Subcutaneous adipose tissue (tissue), 4 donors: ENCODE results near the gene SPINDOC. TPM values are rescaled to one million over a fixed set of nuclear protein-coding genes. Genes with fewer than 3 reads are reported as not detected.

ENCODE experiments used
- total RNA-seq, 4 donors: library from RNA; depleted of rRNA; stranded (reverse); fragments of >200 nt; gene quantifications; one replicate each; pipeline ENCODE4 v1.1.0, GENCODE V29; 2016
- TF ChIP-seq, protein P1 (sequence below): fragments of 450-650 bp; IDR thresholded peaks from one replicate; pipeline ENCODE4 v1.5.1; 2016; ENCODE audit warnings: low read depth, mild to moderate bottlenecking, control low read depth, antibody characterized with exemption, moderate library complexity

SPINDOC gene
- total RNA-seq, 4 donors from 2014 or later = 4.6 to 7.3 (median 5.0) TPM

DNA sequence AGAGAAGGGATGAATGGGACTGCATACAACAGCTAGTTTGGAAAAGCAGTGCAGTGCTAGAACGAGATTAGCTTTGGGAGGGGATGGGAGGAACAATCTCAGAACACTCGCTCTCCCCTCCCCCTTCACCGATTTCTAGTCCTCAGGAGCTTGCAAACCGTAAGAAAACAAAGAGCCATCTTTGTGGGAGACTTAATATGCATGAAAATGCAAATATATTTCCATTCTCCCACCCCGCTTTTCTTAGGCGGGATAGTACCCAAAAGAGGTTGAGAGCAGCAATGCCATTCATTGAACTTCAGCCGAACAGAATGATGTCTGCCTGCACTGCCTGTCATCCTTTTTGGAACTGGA, 1.1 kb downstream of the SPINDOC start:
- TF ChIP-seq, protein P1, sequence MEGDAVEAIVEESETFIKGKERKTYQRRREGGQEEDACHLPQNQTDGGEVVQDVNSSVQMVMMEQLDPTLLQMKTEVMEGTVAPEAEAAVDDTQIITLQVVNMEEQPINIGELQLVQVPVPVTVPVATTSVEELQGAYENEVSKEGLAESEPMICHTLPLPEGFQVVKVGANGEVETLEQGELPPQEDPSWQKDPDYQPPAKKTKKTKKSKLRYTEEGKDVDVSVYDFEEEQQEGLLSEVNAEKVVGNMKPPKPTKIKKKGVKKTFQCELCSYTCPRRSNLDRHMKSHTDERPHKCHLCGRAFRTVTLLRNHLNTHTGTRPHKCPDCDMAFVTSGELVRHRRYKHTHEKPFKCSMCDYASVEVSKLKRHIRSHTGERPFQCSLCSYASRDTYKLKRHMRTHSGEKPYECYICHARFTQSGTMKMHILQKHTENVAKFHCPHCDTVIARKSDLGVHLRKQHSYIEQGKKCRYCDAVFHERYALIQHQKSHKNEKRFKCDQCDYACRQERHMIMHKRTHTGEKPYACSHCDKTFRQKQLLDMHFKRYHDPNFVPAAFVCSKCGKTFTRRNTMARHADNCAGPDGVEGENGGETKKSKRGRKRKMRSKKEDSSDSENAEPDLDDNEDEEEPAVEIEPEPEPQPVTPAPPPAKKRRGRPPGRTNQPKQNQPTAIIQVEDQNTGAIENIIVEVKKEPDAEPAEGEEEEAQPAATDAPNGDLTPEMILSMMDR = no peak

DNA sequence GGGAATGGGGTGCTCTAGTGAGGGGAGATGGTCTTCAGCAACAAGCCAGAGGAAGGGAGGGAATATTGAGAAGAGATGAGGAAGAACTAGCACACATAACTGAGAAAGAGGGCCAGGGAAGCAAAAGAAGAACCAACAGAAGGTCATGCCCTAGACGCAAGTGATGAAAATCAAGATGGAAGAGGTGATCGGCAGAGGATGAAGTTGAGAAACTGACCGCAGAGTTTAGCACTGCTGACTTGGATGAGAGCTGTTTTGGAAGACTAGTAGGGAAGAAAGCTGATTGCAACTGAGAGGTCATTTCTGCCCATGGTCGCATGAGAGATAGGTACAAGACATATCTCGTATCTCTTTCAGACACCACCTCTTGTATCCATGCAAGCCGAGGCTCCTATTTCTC, 2.9 kb downstream of the SPINDOC start:
- TF ChIP-seq, protein P1 = no peak

DNA sequence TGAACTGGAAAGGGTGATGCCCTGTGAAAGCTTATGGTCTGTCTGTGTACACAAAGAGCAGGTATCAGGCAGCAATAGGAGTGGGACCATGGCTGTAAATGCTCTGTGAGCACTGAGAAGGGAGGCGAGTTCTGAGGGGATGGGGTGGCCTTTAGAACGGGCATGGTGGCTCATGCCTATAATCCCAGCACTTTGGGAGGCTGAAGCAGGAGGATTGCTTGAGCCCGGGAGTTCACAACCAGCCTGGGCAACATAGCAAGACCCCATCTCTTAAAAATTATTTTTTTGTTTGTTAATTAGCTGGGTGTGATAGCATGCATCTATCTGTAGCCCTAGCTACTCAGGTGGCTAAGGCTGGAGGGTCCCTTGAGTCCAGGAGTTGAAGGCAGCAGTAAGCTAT, 3.5 kb downstream of the SPINDOC start:
- TF ChIP-seq, protein P1 = no peak

DNA sequence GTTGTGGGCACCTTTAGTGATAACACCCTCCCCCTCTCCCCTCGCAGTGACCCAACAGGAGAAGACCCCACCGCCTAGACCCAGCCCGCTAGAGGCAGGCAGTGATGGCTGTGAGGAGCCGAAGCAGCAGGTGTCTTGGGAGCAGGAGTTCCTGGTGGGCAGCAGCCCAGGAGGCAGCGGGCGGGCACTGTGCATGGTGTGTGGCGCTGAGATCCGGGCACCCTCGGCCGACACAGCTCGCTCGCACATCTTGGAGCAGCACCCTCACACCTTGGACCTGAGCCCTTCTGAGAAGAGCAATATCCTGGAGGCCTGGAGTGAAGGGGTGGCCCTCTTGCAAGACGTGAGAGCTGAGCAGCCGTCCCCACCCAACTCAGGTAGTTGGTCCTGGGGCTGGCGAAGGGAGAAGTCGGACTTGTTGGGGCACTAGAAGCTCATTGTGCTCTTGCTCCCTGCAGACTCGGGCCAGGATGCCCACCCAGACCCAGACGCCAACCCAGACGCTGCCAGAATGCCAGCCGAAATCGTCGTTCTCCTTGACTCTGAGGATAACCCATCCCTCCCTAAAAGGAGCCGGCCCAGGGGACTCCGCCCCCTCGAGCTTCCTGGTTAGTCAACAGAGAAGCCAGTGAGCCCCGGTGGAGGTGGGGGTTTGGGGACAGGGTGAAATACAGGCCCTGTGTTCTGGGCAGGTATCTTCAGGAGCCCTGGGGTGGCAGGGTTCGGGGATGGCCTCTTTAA, 4.7 kb downstream of the SPINDOC start:
- TF ChIP-seq, protein P1 = no peak

DNA sequence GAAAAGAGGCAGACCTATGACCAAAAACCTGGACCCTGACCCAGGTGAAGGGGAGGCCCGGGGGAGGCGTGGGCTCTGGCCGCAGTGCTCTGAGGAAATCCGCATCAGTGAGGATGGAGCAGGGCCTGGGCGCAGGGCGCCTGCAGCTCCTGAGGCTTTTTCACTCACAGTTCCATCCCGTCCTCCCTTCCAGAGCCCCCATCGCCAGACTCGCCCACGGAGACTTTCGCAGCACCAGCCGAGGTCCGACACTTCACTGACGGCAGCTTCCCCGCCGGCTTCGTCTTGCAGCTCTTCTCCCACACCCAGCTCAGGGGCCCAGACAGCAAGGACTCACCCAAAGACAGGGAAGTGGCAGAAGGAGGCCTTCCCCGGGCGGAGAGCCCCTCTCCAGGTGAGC, 5.4 kb downstream of the SPINDOC start:
- TF ChIP-seq, protein P1 = no peak

DNA sequence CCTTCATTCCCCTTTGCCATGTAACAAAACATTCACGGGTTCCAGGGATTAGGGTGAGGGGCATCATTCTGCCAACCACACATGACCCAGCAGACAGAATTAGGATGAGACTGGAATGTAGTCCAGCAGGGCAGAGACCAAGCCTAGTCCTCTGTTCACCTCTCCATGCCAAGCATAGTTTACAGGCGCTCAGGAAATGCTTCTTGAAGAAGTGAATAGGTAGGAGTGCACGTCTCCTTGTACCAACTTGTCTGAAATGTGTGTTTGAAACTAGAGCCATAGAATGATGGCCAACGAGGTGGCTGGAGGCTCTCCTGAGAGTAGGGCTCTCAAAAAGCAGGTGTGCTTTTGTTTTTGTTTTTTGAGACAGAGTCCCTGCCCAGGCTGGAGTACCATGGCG, 8.2 kb downstream of the SPINDOC start:
- TF ChIP-seq, protein P1 = no peak

DNA sequence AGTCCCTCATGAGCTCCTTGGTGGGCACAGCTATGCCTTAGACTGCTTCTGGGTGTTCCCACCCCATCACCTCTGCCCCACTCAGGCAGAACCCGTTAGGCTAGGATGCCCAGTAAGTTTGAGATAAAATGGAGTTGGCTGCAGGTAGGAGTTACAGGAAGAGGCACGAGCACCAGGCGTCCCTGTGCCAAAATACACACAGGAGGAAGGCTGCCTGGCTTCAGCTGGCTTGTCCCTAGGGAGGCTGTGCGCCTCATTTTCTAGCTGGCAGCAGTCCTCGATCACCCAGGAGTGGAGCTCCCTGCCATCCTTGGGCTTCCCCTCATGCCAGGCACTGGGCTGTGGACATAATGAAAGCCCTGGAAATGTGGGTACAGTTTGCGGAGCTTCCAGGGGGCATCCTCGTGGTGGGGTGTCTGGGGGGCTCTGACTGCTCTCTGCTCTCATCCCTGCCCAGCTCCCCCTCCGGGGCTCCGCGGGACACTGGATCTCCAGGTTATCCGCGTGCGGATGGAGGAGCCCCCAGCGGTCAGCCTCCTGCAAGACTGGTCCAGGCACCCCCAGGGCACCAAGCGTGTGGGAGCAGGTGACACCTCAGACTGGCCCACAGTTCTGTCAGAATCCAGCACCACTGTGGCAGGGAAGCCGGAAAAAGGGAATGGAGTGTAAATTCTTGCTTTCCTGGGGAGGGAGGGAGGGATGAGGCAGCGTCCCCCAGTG, 13.4 kb downstream of the SPINDOC start:
- TF ChIP-seq, protein P1 = no peak
